Measurements from ENCODE around the gene IGFBP2.

DNA sequence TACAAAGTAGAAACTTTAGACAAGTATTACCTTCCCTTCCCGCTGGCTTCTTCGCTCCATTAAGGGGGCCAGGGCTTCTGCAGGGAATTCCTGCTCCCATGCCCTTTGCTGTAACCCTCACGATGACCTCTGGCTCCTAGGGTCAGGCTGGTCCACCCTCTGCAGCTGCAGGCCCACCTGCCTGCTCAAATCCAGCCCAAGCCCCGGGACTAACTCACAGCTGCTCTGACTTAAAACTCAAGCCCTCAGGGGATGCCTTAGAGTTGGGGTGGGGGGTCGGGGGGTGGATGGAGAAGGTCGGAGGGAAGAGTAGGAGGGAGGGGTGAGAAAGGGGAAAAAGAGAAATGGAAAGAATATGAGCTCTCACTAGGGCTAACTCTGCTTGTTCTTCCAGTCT is 57.2 kb downstream of the IGFBP2 start:
- TF ChIP-seq CTCF (IDR thresholded peaks at IDR 0.05 in 8 of 11, conservative IDR thresholded peaks at IDR 0.05 in 3 of 11): no peak
- no peak for TF ChIP-seq POLR2A (IDR thresholded peaks at IDR 0.05)

Data from spleen (tissue), 7 donors.